Activated T-helper 1 cell treated with anti-CD3 and anti-CD28 coated beads, Interleukin-12 subunit alpha, Interleukin-12 subunit beta, Interleukin-2, Interleukin-4 antibody, amounts not matched to agents 30 ng/mL and 10 ng/mL and 1 ng/mL, durations not matched to agents 14 hours and 24 hours and 36 hours (primary cell): ENCODE measurements around the gene EPB41L1. TPM values are rescaled to one million over a fixed set of nuclear protein-coding genes. Genes with fewer than 3 reads are reported as not detected.

ENCODE experiments used
- DNase-seq: peaks from one replicate; pipeline ENCODE4 v3.0.0; 2021; ENCODE audit warnings: low spot score
- H3K27ac Mint-ChIP-seq: one replicate; pipeline ENCODE4 v1.8.0; 2021; ENCODE audit warnings: mild to moderate bottlenecking, mixed read lengths
- H3K27me3 Mint-ChIP-seq: one replicate; pipeline ENCODE4 v1.8.0; 2022; ENCODE audit warnings: mild to moderate bottlenecking, moderate library complexity, mixed read lengths; ENCODE audit not compliant: insufficient read depth
- H3K36me3 Mint-ChIP-seq: one replicate; pipeline ENCODE4 v1.8.0; 2021; ENCODE audit warnings: low read depth, mixed read lengths
- H3K4me1 Mint-ChIP-seq: one replicate; pipeline ENCODE4 v1.8.0; 2021; ENCODE audit warnings: low read depth, mixed read lengths
- H3K4me3 Mint-ChIP-seq: one replicate; pipeline ENCODE4 v1.8.0; 2021; ENCODE audit warnings: mild to moderate bottlenecking, moderate library complexity, mixed read lengths
- H3K9me3 Mint-ChIP-seq: one replicate; pipeline ENCODE4 v1.8.0; 2021; ENCODE audit warnings: mixed read lengths
- intact Hi-C: fragments of 100-400 bp; cut with micrococcal nuclease; formaldehyde crosslinking; loops from one replicate; pipeline ENCODE4 v1.15.1; 2024
- total RNA-seq: library from RNA; stranded (reverse); gene quantifications from 2 replicates; pipeline ENCODE4 v1.2.3, GENCODE V29; 2022

EPB41L1 gene
- total RNA-seq, 1 donor from 2014 or later = 0.23 TPM

DNA sequence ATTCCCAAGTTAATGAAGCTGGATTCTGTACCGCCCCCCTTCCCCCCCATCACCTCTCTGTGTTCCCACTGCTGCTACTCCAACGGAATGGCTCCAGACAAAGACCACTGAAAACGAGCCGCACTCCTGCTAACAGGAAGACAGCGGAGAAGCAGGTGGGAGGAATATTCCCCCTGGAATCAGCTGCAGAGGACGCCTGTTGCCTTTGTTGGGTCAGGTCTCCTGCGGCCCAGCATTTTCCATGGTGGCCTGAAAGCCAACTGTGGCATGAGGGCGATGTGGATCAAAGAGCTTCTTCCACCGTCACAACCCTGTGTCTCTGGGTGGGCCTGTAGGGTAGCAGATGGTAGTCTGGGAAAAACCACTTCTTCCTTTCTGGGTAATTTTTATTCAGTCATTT lies 98.5 kb downstream of the EPB41L1 start:
- intact Hi-C loops = no loop called here
- Mint-ChIP-seq H3K4me3 (no peak overlapping the region), H3K27me3 (no peaks in the 10 kb centered on the region)

DNA sequence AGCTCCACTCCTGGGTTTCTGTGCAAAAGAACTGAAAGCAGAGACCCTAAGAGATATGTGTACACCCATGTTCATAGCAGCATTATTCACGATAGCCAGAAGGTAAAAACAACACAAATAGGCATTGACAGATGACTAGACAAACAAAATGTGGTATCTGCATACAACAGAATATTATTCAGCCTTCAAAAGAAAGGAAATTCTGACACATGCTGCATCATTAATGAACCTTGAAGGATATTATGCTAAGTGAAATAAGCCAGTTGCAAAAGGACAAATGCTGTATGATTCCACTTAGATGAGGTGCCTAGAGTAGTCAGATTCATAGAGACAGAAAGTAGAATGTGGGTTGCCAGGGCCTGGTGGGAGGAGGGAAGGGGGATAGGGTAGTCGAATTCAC lies 99.5 kb downstream of the EPB41L1 start:
- H3K27ac Mint-ChIP-seq = no peak overlapping the region
- DNase-seq = no peak
- H3K4me3 Mint-ChIP-seq = no peak overlapping the region
- no peaks in the 10 kb centered on the region for H3K27me3 Mint-ChIP-seq
- H3K4me1 Mint-ChIP-seq = peaks cover 9% of the 10 kb centered on the region
- peaks cover 17% of the 10 kb centered on the region for H3K36me3 Mint-ChIP-seq
- intact Hi-C loops = no loop called here
- H3K9me3 Mint-ChIP-seq = no peaks in the 10 kb centered on the region

More for the DNA sequence above, 98.5 kb downstream of the EPB41L1 start:
- no peak for DNase-seq
- H3K36me3 Mint-ChIP-seq = peaks cover 23% of the 10 kb centered on the region
- H3K4me1 Mint-ChIP-seq = peaks cover 9% of the 10 kb centered on the region
- no peak overlapping the region for H3K27ac Mint-ChIP-seq
- no peaks in the 10 kb centered on the region for H3K9me3 Mint-ChIP-seq

DNA sequence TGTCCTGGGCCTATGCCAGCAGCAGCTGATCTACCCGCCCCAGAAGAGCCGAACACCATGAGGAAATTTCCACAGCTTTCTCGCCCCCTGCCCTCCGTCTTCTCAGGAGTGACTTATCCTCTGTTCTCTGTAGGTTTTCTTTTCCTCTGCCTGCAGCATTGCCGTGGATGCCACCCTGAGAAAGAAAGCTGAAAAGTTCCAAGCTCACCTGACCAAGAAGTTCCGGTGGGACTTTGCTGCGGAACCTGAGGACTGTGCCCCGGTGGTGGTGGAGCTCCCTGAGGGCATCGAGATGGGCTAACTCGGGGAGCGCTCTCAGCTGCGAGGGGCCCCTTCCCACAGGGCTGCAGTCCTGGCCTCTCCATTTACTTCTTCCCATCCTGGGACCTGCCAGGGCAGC lies 100.9 kb downstream of the EPB41L1 start:
- no peak for DNase-seq
- H3K9me3 Mint-ChIP-seq = no peaks in the 10 kb centered on the region
- intact Hi-C loops = no loop called here
- no peak overlapping the region for H3K27ac Mint-ChIP-seq
- no peaks in the 10 kb centered on the region for H3K27me3 Mint-ChIP-seq
- H3K36me3 Mint-ChIP-seq = peaks cover 14% of the 10 kb centered on the region
- no peak overlapping the region for H3K4me3 Mint-ChIP-seq
- peaks cover 4% of the 10 kb centered on the region for H3K4me1 Mint-ChIP-seq

DNA sequence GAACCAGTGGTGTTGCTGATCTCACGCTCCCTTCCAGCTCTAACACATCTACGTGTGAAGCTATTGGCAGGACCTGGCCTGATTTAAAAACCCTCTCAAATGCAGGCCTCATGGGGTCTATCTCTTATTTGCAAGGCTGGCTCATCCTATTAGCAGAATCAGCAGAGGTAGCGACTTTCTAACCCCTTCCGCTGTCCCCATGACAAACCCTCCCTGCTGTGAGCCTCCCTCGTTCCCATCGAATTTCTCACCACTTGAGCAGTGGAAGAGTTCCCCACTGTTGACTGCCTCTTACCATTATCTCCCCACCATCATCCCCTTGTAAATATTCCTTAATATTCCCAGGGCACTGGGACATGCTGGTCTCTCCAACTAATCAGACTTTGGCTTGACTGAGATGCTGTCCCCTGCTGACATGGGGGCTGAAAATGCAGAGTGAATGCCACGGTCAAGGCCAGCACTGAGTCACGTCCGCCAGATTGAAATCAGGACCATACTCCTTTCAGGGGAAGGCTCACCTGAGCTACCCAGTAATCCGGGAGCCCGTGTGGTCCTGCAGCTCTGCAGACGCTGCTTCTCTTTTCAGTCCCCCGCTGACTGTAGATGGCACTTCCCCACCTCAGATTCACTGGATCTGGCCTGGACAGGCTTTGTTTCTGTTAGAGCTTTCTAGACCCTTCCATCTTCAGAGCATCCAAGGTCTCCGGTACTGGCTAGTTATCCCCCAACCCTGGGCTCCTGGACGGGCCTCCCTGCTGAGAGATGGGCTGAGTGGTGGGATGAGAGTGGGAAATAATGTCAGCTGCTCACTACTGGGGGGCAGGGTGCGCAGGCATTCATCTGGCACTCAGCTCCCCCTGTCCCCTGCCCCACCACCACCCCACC lies 104.9 kb downstream of the EPB41L1 start:
- H3K4me1 Mint-ChIP-seq = no peaks in the 10 kb centered on the region
- no peak overlapping the region for H3K4me3 Mint-ChIP-seq
- intact Hi-C loops = no loop called here
- H3K9me3 Mint-ChIP-seq = no peaks in the 10 kb centered on the region
- H3K36me3 Mint-ChIP-seq = peaks cover 11% of the 10 kb centered on the region
- DNase-seq = no peak
- H3K27ac Mint-ChIP-seq = no peak overlapping the region
- H3K27me3 Mint-ChIP-seq = peaks cover 2% of the 10 kb centered on the region

DNA sequence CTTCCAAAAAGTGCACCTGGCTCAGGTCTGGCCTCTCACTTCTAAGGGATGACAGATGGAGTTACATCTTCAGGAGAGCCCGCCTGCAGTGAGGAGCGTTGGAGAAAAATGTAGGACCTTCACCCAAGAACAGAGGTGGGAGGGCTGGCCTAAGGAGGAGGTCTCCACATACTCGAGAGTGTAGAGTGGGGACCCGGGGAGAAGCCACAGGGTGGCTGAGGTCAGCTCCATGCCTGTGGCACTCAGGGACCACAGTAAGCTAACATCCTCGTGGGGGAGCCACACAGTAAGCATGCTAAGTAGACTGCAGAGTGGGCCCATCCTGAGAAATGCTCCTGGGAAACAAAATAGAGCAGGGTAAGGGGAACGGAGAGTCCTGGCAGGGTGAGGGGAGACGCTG lies 105.8 kb downstream of the EPB41L1 start:
- no peaks in the 10 kb centered on the region for H3K9me3 Mint-ChIP-seq
- no peak overlapping the region for H3K27ac Mint-ChIP-seq
- peaks cover 11% of the 10 kb centered on the region for H3K36me3 Mint-ChIP-seq
- H3K4me3 Mint-ChIP-seq = no peak overlapping the region
- DNase-seq = no peak
- no peaks in the 10 kb centered on the region for H3K4me1 Mint-ChIP-seq
- peaks cover 2% of the 10 kb centered on the region for H3K27me3 Mint-ChIP-seq
- intact Hi-C loops = no loop called here

GRCh38 chr20:36261389-36262105 lies 107.0 kb downstream of the EPB41L1 start:
- no peak overlapping the region for H3K4me3 Mint-ChIP-seq

GRCh38 chr20:36262440-36262839 lies 107.9 kb downstream of the EPB41L1 start:
- no peak overlapping the region for H3K4me3 Mint-ChIP-seq
- no peak for DNase-seq
- no peaks in the 10 kb centered on the region for H3K36me3 Mint-ChIP-seq
- H3K27me3 Mint-ChIP-seq = peaks cover 2% of the 10 kb centered on the region
- H3K9me3 Mint-ChIP-seq = no peaks in the 10 kb centered on the region
- intact Hi-C loops = no loop called here
- no peak overlapping the region for H3K27ac Mint-ChIP-seq
- no peaks in the 10 kb centered on the region for H3K4me1 Mint-ChIP-seq

More at GRCh38 chr20:36261389-36262105, 107.0 kb downstream of the EPB41L1 start:
- Mint-ChIP-seq H3K27me3 (peaks cover 2% of the 10 kb centered on the region), H3K36me3 (peaks cover 3% of the 10 kb centered on the region), H3K4me1 (no peaks in the 10 kb centered on the region), H3K9me3 (no peaks in the 10 kb centered on the region), H3K27ac (no peak overlapping the region)
- intact Hi-C loops = no loop called here
- no peak for DNase-seq

- Mint-ChIP-seq H3K4me3 (no peak overlapping the region), H3K9me3 (no peaks in the 10 kb centered on the region), H3K36me3 (no peaks in the 10 kb centered on the region), H3K27me3 (peaks cover 2% of the 10 kb centered on the region), H3K4me1 (no peaks in the 10 kb centered on the region), H3K27ac (no peak overlapping the region)
- DNase-seq = no peak
- intact Hi-C loops = no loop called here
These were observed 110.1 kb downstream of the EPB41L1 start for GRCh38 chr20:36264426-36265246.

GRCh38 chr20:36266189-36266588 lies 111.6 kb downstream of the EPB41L1 start:
- peaks cover 2% of the 10 kb centered on the region for H3K27me3 Mint-ChIP-seq
- H3K27ac Mint-ChIP-seq = no peak overlapping the region
- H3K4me1 Mint-ChIP-seq = no peaks in the 10 kb centered on the region
- DNase-seq = no peak
- no peaks in the 10 kb centered on the region for H3K9me3 Mint-ChIP-seq
- no peaks in the 10 kb centered on the region for H3K36me3 Mint-ChIP-seq
- intact Hi-C loops = no loop called here
- H3K4me3 Mint-ChIP-seq = no peak overlapping the region

GRCh38 chr20:36267605-36268381 lies 113.3 kb downstream of the EPB41L1 start:
- intact Hi-C loops = no loop called here
- no peak for DNase-seq
- Mint-ChIP-seq H3K36me3 (no peaks in the 10 kb centered on the region), H3K27me3 (peaks cover 2% of the 10 kb centered on the region), H3K27ac (no peak overlapping the region), H3K4me3 (no peak overlapping the region), H3K9me3 (no peaks in the 10 kb centered on the region), H3K4me1 (no peaks in the 10 kb centered on the region)

DNA sequence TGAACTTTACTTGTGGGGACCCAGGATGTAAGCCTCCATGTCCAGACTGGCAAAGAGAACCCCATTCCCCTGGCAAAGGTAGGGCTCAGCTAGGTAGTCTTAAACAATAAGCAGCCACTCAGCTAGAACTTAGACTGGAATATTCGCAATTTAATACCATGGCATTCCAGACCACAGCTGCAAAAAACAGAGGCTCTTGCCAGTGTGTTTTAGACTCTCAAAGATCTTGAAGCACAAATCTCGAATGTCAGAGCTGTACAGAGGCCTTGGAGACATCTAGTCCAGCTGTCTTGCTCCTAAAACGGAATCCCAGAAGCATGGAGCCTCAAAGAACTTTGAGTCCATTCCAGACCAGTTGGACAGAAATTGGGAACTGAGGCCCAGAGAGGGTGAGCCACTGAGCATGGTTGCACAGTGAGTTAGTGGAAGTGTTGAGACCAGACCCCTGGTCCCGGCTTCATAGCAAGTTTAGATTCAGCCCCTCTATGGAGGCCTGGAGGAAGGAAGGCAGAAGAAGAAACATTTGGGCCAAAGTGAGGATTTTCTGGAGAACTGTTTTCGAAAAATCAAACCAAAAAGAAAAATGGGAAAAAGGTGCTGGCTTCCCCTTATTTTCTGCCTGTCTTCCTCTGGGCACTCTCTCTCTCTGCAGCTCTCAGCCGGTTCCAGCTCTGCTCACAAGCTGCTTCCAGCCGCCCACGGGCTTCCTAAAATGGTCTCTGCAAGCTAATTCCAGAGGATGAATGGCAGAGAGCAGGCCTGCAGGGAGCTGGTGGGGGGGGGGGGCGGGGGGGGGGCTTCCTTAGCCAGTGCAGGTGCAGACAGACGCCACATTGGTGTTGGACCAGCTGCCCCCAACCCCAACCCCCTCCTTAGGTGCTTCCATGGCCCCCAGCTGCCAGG lies 114.2 kb downstream of the EPB41L1 start:
- Mint-ChIP-seq H3K9me3 (no peaks in the 10 kb centered on the region), H3K27ac (no peak overlapping the region)

More for the DNA sequence above, 114.2 kb downstream of the EPB41L1 start:
- intact Hi-C loops = no loop called here
- no peak for DNase-seq
- Mint-ChIP-seq H3K4me3 (no peak overlapping the region), H3K4me1 (no peaks in the 10 kb centered on the region), H3K27me3 (peaks cover 2% of the 10 kb centered on the region), H3K36me3 (no peaks in the 10 kb centered on the region)
